Astrocyte (in vitro differentiated cells and primary cell): ENCODE results near the gene CCDC85A. TPM values are rescaled to one million over a fixed set of nuclear protein-coding genes. Genes with fewer than 3 reads are reported as not detected.

ENCODE experiments used
- DNase-seq: peaks from one replicate; pipeline ENCODE4 v3.0.0-alpha.2; 2010; ENCODE audit warnings: low read depth
- FAIRE-seq: peaks from 2 replicates; lab custom pipeline; 2011; peaks lifted over from hg19 to GRCh38; lab: Jason Lieb, UNC
- H2AFZ ChIP-seq: 2 replicates; pipeline ENCODE4 v1.6.0; 2012; ENCODE audit warnings: low read depth, low read length, inconsistent platforms
- H3K27ac ChIP-seq: 2 replicates; pipeline ENCODE4 v1.5.1; 2011; ENCODE audit warnings: low read depth, low read length, inconsistent platforms
- H3K27me3 ChIP-seq: 2 replicates; pipeline ENCODE4 v1.6.0; 2011; ENCODE audit warnings: low read length, inconsistent platforms; ENCODE audit not compliant: insufficient read depth
- H3K36me3 ChIP-seq: 2 replicates; pipeline ENCODE4 v1.5.1; 2011; ENCODE audit warnings: low read length, inconsistent platforms; ENCODE audit not compliant: insufficient read depth
- H3K4me1 ChIP-seq: 2 replicates; pipeline ENCODE4 v1.5.1; 2011; ENCODE audit warnings: low read length, inconsistent platforms; ENCODE audit not compliant: insufficient read depth
- H3K4me2 ChIP-seq: 2 replicates; pipeline ENCODE4 v1.6.0; 2012; ENCODE audit warnings: low read length, inconsistent platforms
- H3K4me3 ChIP-seq: 2 replicates; pipeline ENCODE4 v1.5.1; 2011; ENCODE audit warnings: low read depth, mild to moderate bottlenecking, low read length, inconsistent platforms; ENCODE audit not compliant: insufficient read depth
- H3K79me2 ChIP-seq: 2 replicates; pipeline ENCODE4 v1.6.0; 2012; ENCODE audit warnings: mild to moderate bottlenecking, low read length, inconsistent platforms; ENCODE audit not compliant: insufficient read depth
- H3K9ac ChIP-seq: 2 replicates; pipeline ENCODE4 v1.6.0; 2012; ENCODE audit warnings: mild to moderate bottlenecking, low read length, inconsistent platforms
- H3K9me3 ChIP-seq: 2 replicates; pipeline ENCODE4 v1.5.1; 2012; ENCODE audit warnings: low read depth, mild to moderate bottlenecking, low read length, inconsistent platforms; ENCODE audit not compliant: insufficient read depth
- H4K20me1 ChIP-seq: 2 replicates; pipeline ENCODE4 v1.6.0; 2012; ENCODE audit warnings: low read length, inconsistent platforms; ENCODE audit not compliant: insufficient read depth
- H3K27ac Mint-ChIP-seq: one replicate; pipeline ENCODE4 v1.8.0; 2021; ENCODE audit warnings: mild to moderate bottlenecking, mixed read lengths; ENCODE audit not compliant: unreplicated experiment
- H3K27me3 Mint-ChIP-seq: one replicate; pipeline ENCODE4 v1.8.0; 2021; ENCODE audit warnings: low read depth, mixed read lengths; ENCODE audit not compliant: unreplicated experiment
- H3K36me3 Mint-ChIP-seq: one replicate; pipeline ENCODE4 v1.8.0; 2021; ENCODE audit warnings: low read depth, mixed read lengths; ENCODE audit not compliant: unreplicated experiment
- H3K4me1 Mint-ChIP-seq: one replicate; pipeline ENCODE4 v1.8.0; 2021; ENCODE audit warnings: low read depth, mixed read lengths; ENCODE audit not compliant: unreplicated experiment
- H3K4me3 Mint-ChIP-seq: one replicate; pipeline ENCODE4 v1.8.0; 2021; ENCODE audit warnings: mild to moderate bottlenecking, moderate library complexity, mixed read lengths; ENCODE audit not compliant: unreplicated experiment
- H3K9me3 Mint-ChIP-seq: one replicate; pipeline ENCODE4 v1.8.0; 2021; ENCODE audit warnings: mild to moderate bottlenecking, mixed read lengths; ENCODE audit not compliant: unreplicated experiment
- CTCF ChIP-seq: IDR thresholded peaks from 2 replicates; pipeline ENCODE4 v1.5.1; 2011; ENCODE audit warnings: low read depth, mild to moderate bottlenecking, inconsistent platforms, low read length, moderate library complexity; ENCODE audit not compliant: insufficient read depth
- EZH2 ChIP-seq: IDR thresholded peaks from 2 replicates; pipeline ENCODE4 v1.6.1; 2012; ENCODE audit warnings: mild to moderate bottlenecking, low read length, inconsistent platforms; ENCODE audit not compliant: insufficient read depth
- total RNA-seq: library from RNA; stranded (reverse); gene quantifications from 2 replicates; pipeline ENCODE4 v1.2.1, GENCODE V29; 2021

The CCDC85A gene
- total RNA-seq, 1 donor from 2014 or later, result 8.9 TPM

GRCh38 chr2:56217106-56217505 lies 33.3 kb downstream of the CCDC85A start:
- Mint-ChIP-seq H3K9me3 (no peaks in the 10 kb centered on the region), H3K27me3 (no peaks in the 10 kb centered on the region), H3K27ac (no peak overlapping the region), H3K4me3 (no peak overlapping the region), H3K36me3 (peaks cover 3% of the 10 kb centered on the region), H3K4me1 (no peaks in the 10 kb centered on the region)
- no peaks in the 10 kb centered on the region for H3K79me2 ChIP-seq
- H3K4me3 ChIP-seq, result no peak overlapping the region
- H3K4me1 ChIP-seq, result no peaks in the 10 kb centered on the region
- no peaks in the 10 kb centered on the region for H3K27me3 ChIP-seq
- FAIRE-seq, result no peak
- no peak for TF ChIP-seq EZH2
- no peak for TF ChIP-seq CTCF
- H3K9ac ChIP-seq, result no peak overlapping the region
- no peaks in the 10 kb centered on the region for H4K20me1 ChIP-seq
- H2AFZ ChIP-seq, result no peak overlapping the region
- no peaks in the 10 kb centered on the region for H3K9me3 ChIP-seq
- DNase-seq, result no peak
- no peak overlapping the region for H3K4me2 ChIP-seq
- H3K27ac ChIP-seq, result no peak overlapping the region
- H3K36me3 ChIP-seq, result no peaks in the 10 kb centered on the region

GRCh38 chr2:56222481-56222880 lies 38.7 kb downstream of the CCDC85A start:
- H3K79me2 ChIP-seq, result no peaks in the 10 kb centered on the region
- peaks cover 4% of the 10 kb centered on the region for H3K4me1 Mint-ChIP-seq
- H3K9me3 Mint-ChIP-seq, result no peaks in the 10 kb centered on the region
- no peaks in the 10 kb centered on the region for H3K9me3 ChIP-seq
- no peak for TF ChIP-seq CTCF
- TF ChIP-seq EZH2, result no peak
- no peaks in the 10 kb centered on the region for H3K27me3 Mint-ChIP-seq
- FAIRE-seq (no peak), DNase-seq (no peak)
- no peaks in the 10 kb centered on the region for H3K4me1 ChIP-seq
- H3K36me3 ChIP-seq, result no peaks in the 10 kb centered on the region
- no peak overlapping the region for H3K9ac ChIP-seq
- H3K4me3 Mint-ChIP-seq, result no peak overlapping the region
- H3K4me3 ChIP-seq, result no peak overlapping the region
- no peak overlapping the region for H3K27ac Mint-ChIP-seq
- H3K27ac ChIP-seq, result no peak overlapping the region
- H3K36me3 Mint-ChIP-seq, result peaks cover 3% of the 10 kb centered on the region
- no peak overlapping the region for H2AFZ ChIP-seq
- H3K4me2 ChIP-seq, result no peak overlapping the region
- H4K20me1 ChIP-seq, result no peaks in the 10 kb centered on the region
- H3K27me3 ChIP-seq, result no peaks in the 10 kb centered on the region

GRCh38 chr2:56224316-56224715 lies 40.5 kb downstream of the CCDC85A start:
- H3K27ac ChIP-seq, result no peak overlapping the region
- H4K20me1 ChIP-seq, result no peaks in the 10 kb centered on the region
- H3K4me3 ChIP-seq, result no peak overlapping the region
- no peaks in the 10 kb centered on the region for H3K9me3 ChIP-seq
- Mint-ChIP-seq H3K27ac (no peak overlapping the region), H3K4me3 (no peak overlapping the region), H3K36me3 (peaks cover 3% of the 10 kb centered on the region), H3K4me1 (peaks cover 4% of the 10 kb centered on the region), H3K9me3 (no peaks in the 10 kb centered on the region), H3K27me3 (no peaks in the 10 kb centered on the region)
- no peaks in the 10 kb centered on the region for H3K4me1 ChIP-seq
- H2AFZ ChIP-seq, result no peak overlapping the region
- no peaks in the 10 kb centered on the region for H3K27me3 ChIP-seq
- no peak for TF ChIP-seq EZH2
- no peak for TF ChIP-seq CTCF
- no peak overlapping the region for H3K4me2 ChIP-seq
- DNase-seq, result no peak
- FAIRE-seq, result no peak
- no peaks in the 10 kb centered on the region for H3K79me2 ChIP-seq
- no peaks in the 10 kb centered on the region for H3K36me3 ChIP-seq
- no peak overlapping the region for H3K9ac ChIP-seq
